ENCODE data around the gene NOS1AP.

- TF ChIP-seq ELF4 (IDR thresholded peaks at IDR 0.05) (no peak), FOXM1 (IDR thresholded peaks at IDR 0.05; ENCODE audit: borderline replicate concordance) (no peak), SP1 (IDR thresholded peaks at IDR 0.05) (no peak), ARNT (IDR thresholded peaks at IDR 0.05) (no peak), BHLHE40 (IDR thresholded peaks at IDR 0.05; ENCODE audit: borderline replicate concordance) (no peak), LEF1 (IDR thresholded peaks at IDR 0.05; ENCODE audit: borderline replicate concordance) (no peak), HDGF (IDR thresholded peaks at IDR 0.05; ENCODE audit: borderline replicate concordance) (no peak), SUZ12 (IDR thresholded peaks at IDR 0.05) (no peak), L3MBTL2 (conservative IDR thresholded peaks at IDR 0.05) (no peak), CTBP1 (IDR thresholded peaks at IDR 0.05; ENCODE audit: borderline replicate concordance) (no peak), FOXA1 (IDR thresholded peaks at IDR 0.05) (no peak), TARDBP (IDR thresholded peaks at IDR 0.05) (no peak), NFRKB (IDR thresholded peaks at IDR 0.05) (no peak), ZNF384 (IDR thresholded peaks at IDR 0.05) (no peak)
Measured at GRCh38 chr1:162158624-162159271, 89.3 kb downstream of the NOS1AP start.
